Sigmoid colon (tissue), 7 donors: ENCODE data around the gene TMEM238L. TPM values are rescaled to one million over a fixed set of nuclear protein-coding genes. Genes with fewer than 3 reads are reported as not detected.

Experiments used
- DNase-seq: peaks from one replicate; pipeline ENCODE4 v3.0.0-alpha.2; 2019
- H3K27ac ChIP-seq, 4 donors: fragments of 200-600 bp; sonication (generic); one replicate each; pipeline ENCODE4 v1.5.1; 2016 to 2019; ENCODE audit warnings: mild to moderate bottlenecking in 1 of 4
- H3K27me3 ChIP-seq, 3 donors: fragments of 200-600 bp; sonication (generic); one replicate each; pipeline ENCODE4 v1.5.1; 2019; ENCODE audit warnings: mild to moderate bottlenecking in 1 of 3
- H3K36me3 ChIP-seq, 4 donors: fragments of 200-600 bp; sonication (generic); one replicate each; pipeline ENCODE4 v1.5.1; 2016 to 2019
- H3K4me1 ChIP-seq, 4 donors: fragments of 200-600 bp; sonication (generic); one replicate each; pipeline ENCODE4 v1.5.1; 2017 to 2019
- H3K4me3 ChIP-seq, 4 donors: fragments of 200-600 bp; sonication (generic); one replicate each; pipeline ENCODE4 v1.5.1; 2017 to 2019; ENCODE audit warnings: mild to moderate bottlenecking in 2 of 4, moderate library complexity in 1 of 4
- H3K9me3 ChIP-seq, 4 donors: fragments of 200-600 bp in 3 of 4; sonication (generic) in 3 of 4; one replicate each; pipeline versions ENCODE4 v1.5.1 to v1.6.1; 2013 to 2019
- EP300 ChIP-seq, 4 donors: sonication (generic); formaldehyde crosslinking; IDR thresholded peaks; one replicate each; pipeline ENCODE4 v1.6.1; 2017; ENCODE audit warnings: antibody characterized with exemption in 4 of 4
- POLR2A ChIP-seq, 2 donors: fragments of 450-650 bp; IDR thresholded peaks; one replicate each; pipeline ENCODE4 v1.6.1; 2016; ENCODE audit warnings: antibody characterized with exemption in 2 of 2, mild to moderate bottlenecking in 2 of 2, moderate library complexity in 2 of 2
- POLR2AphosphoS5 ChIP-seq, 4 donors: sonication (generic); formaldehyde crosslinking; IDR thresholded peaks; one replicate each; pipeline ENCODE4 v1.6.1; 2017; ENCODE audit warnings: antibody characterized with exemption in 4 of 4
- WGBS, 2 donors: extraction: QIAGEN DNeasy Blood & Tissue Kit; methylation state at CpG; one replicate each; pipeline ENCODE4 v1.1.7; 2013; 5-methylcytosine and 5-hydroxymethylcytosine counted together
- intact Hi-C: fragments of 100-400 bp; cut with DNase I; formaldehyde crosslinking; loops from one replicate; pipeline ENCODE4 v1.15.1; 2023
- polyA plus RNA-seq, 3 donors: library from polyadenylated mRNA; stranded (reverse); fragments of 200-250 nt; gene quantifications; one replicate each; pipeline ENCODE4 v1.2.3, GENCODE V29; 2013
- total RNA-seq, 4 donors: library from RNA; depleted of rRNA; stranded (reverse); fragments of >200 nt; gene quantifications; one replicate each; pipeline ENCODE4 v1.1.0, GENCODE V29; 2016
- TF ChIP-seq, protein P1 (sequence below), 4 experiments: fragments of 450-650 bp in 3 of 4; fragments of 200-600 bp in 1 of 4; IDR thresholded peaks; one replicate each; pipeline ENCODE4 v1.5.1; 2016 to 2019; ENCODE audit warnings: antibody characterized with exemption in 4 of 4, mild to moderate bottlenecking in 3 of 4, moderate library complexity in 2 of 4
- donor health status: healthy with polysubstance abuse.
- donor health status: Bipolar disorder and iron deficiency.
- donor health status: healthy.

Gene TMEM238L
- total and polyA plus RNA-seq, 7 donors, result 43.2 to 130 (median 97.8) TPM; not detected in 4

DNA sequence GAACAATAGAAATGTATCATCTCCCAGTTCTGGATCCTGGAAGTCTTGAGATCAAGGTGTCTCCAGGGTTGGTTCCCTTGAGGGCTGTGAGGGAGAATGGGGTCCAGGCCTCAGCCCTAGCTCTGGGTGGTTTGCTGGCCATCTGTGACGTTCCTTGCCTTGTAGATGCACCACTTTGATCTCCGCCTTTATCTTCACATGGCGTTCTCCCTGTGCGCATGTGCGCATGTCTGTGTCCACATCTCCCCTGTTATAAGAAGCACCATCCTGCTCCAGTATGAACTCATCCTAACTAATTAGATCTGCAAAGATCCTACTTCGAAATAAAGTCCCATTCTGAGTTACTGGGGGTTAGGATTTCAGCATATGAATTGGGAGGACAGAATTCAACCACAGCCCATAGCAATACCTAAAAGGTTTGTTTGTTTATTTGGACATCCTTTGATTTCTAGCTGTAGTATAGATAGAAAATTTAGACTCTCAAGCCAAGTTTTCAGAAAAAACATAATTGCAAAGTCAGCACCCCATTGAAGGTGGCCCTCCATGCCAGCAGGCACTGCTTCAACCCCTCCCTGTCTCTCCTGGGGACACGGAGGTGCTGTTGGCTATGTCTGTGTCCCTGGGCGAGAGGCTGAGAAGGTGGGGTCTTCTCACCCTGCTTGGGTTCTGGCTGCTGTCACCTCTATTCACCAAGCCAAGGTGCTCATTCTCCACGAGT is 2.8 kb upstream of the TMEM238L start:
- no peak for DNase-seq
- WGBS, 2 donors, result 79 to 82% methylated on average over 9 of the region's 9 CpGs
- H3K36me3 ChIP-seq, result no peaks in the 10 kb centered on the region
- TF ChIP-seq, protein P1, sequence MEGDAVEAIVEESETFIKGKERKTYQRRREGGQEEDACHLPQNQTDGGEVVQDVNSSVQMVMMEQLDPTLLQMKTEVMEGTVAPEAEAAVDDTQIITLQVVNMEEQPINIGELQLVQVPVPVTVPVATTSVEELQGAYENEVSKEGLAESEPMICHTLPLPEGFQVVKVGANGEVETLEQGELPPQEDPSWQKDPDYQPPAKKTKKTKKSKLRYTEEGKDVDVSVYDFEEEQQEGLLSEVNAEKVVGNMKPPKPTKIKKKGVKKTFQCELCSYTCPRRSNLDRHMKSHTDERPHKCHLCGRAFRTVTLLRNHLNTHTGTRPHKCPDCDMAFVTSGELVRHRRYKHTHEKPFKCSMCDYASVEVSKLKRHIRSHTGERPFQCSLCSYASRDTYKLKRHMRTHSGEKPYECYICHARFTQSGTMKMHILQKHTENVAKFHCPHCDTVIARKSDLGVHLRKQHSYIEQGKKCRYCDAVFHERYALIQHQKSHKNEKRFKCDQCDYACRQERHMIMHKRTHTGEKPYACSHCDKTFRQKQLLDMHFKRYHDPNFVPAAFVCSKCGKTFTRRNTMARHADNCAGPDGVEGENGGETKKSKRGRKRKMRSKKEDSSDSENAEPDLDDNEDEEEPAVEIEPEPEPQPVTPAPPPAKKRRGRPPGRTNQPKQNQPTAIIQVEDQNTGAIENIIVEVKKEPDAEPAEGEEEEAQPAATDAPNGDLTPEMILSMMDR (IDR thresholded peaks at IDR 0.05), result no peak
- TF ChIP-seq POLR2AphosphoS5 (IDR thresholded peaks at IDR 0.05), result no peak
- TF ChIP-seq EP300 (IDR thresholded peaks at IDR 0.05), result no peak
- TF ChIP-seq POLR2A (IDR thresholded peaks at IDR 0.05), result no peak
- intact Hi-C loops, result no loop called here
- no peaks in the 10 kb centered on the region for H3K27me3 ChIP-seq
- no peak overlapping the region for H3K4me3 ChIP-seq
- H3K9me3 ChIP-seq, result no peaks in the 10 kb centered on the region
- H3K4me1 ChIP-seq, result no peaks in the 10 kb centered on the region
- H3K27ac ChIP-seq, result no peak overlapping the region

DNA sequence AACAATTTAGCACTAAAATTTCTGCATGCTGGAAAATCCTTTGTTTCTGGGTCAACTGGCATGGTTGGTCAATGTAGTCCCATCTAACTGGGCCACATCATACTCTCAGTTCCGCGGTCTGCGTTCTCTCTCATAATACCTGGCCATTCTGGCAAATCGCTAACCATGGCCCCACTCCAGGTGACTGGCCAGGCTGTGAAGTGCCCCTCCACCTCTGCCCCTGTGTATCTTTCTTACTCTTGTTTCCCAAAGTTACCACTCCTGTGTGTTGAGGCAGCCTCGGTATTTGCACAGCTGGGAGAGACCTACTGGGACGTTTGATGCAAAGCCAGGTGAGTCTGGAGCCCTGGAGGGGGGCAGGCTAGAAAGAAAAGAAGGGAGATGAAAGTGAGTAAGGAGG is 2.0 kb upstream of the TMEM238L start:
- WGBS, 2 donors, result 63 to 82% methylated on average over 6 of the region's 6 CpGs
- intact Hi-C loops, result no loop called here
- Histone ChIP-seq H3K4me3 (no peak overlapping the region), H3K27ac (no peak overlapping the region), H3K4me1 (no peaks in the 10 kb centered on the region), H3K36me3 (no peaks in the 10 kb centered on the region), H3K27me3 (no peaks in the 10 kb centered on the region), H3K9me3 (no peaks in the 10 kb centered on the region)
- TF ChIP-seq, protein P1 (IDR thresholded peaks at IDR 0.05), result no peak
- TF ChIP-seq POLR2A (IDR thresholded peaks at IDR 0.05) (no peak), POLR2AphosphoS5 (IDR thresholded peaks at IDR 0.05) (no peak), EP300 (IDR thresholded peaks at IDR 0.05) (no peak)
- DNase-seq, result no peak

DNA sequence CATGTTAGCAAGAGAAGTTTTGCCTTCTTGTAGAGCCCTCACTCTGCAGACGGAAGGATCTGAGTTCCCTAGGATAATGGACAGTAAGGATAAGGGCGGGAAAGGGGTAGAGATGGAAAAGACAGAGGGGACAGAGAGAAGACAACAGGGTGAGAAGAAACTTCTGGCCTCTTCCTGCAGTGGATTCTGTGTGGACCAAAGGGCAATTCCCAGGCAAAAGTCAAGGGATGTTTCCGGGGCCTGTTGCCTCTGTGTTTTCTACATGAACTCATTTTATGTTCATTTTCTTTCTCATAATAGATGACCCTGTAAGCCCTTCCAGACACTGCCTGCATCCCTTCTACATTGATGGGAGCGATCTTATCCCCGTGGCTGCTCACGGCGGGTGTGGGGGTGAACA is 647 bp upstream of the TMEM238L start:
- Histone ChIP-seq H3K36me3 (no peaks in the 10 kb centered on the region), H3K4me1 (no peaks in the 10 kb centered on the region), H3K27ac (no peak overlapping the region), H3K9me3 (no peaks in the 10 kb centered on the region), H3K27me3 (no peaks in the 10 kb centered on the region), H3K4me3 (no peak overlapping the region)
- no peak for TF ChIP-seq EP300 (IDR thresholded peaks at IDR 0.05)
- TF ChIP-seq, protein P1 (IDR thresholded peaks at IDR 0.05), result no peak
- TF ChIP-seq POLR2AphosphoS5 (IDR thresholded peaks at IDR 0.05), result no peak
- no peak for TF ChIP-seq POLR2A (IDR thresholded peaks at IDR 0.05)
- 47 to 79% methylated on average over 7 of the region's 7 CpGs for WGBS, 2 donors
- DNase-seq, result no peak
- intact Hi-C loops, result no loop called here

DNA sequence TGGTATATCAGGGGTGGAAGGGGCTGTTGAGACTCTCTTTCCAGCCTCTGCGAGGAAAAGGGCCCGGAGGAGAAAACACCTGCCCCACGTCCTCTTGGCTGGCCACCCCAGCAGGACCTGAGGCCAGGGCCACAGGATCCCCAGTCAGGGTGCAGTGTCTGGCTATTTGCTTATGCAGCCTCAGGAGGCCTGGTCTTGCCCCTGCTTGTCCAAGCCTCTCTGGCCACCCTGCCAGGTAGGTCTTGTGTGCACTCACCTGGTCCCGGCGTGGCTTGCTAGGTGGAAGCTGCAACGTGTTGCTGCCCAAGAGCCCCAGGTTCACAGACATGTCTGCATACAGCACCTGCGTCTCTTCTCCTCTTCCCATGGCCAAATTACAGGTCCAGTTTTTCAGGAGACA is 549 bp downstream of the TMEM238L start:
- H3K4me3 ChIP-seq, result no peak overlapping the region
- DNase-seq, result no peak
- H3K27ac ChIP-seq, result peak overlapping the region in 1 of 4 donors; percentile 24

More for the DNA sequence above, 549 bp downstream of the TMEM238L start:
- Histone ChIP-seq H3K4me1 (no peaks in the 10 kb centered on the region), H3K27me3 (no peaks in the 10 kb centered on the region), H3K9me3 (no peaks in the 10 kb centered on the region), H3K36me3 (no peaks in the 10 kb centered on the region)
- 16 to 68% methylated on average over 7 of the region's 7 CpGs for WGBS, 2 donors
- intact Hi-C loops, result no loop called here
- TF ChIP-seq POLR2AphosphoS5 (IDR thresholded peaks at IDR 0.05) (no peak), EP300 (IDR thresholded peaks at IDR 0.05) (no peak), POLR2A (IDR thresholded peaks at IDR 0.05) (no peak)
- TF ChIP-seq, protein P1 (IDR thresholded peaks at IDR 0.05), result no peak
